Uterus (tissue), 2 donors: ENCODE results near the gene FXYD6.
A peak's percentile ranks its signal among the peaks of the same experiment; 100 is the strongest.

ENCODE experiments used
- POLR2A ChIP-seq, 2 donors: fragments of 450-650 bp; IDR thresholded peaks; one replicate each; pipeline ENCODE4 v1.6.1; 2016; ENCODE audit warnings: antibody characterized with exemption in 2 of 2, mild to moderate bottlenecking in 1 of 2, moderate library complexity in 1 of 2
- TF ChIP-seq, protein P1 (sequence below), 4 experiments: fragments of 200-600 bp in 2 of 4; fragments of 450-650 bp in 2 of 4; sonication (generic) in 2 of 4; IDR thresholded peaks; one replicate each; pipeline ENCODE4 v1.5.1; 2016 to 2019; ENCODE audit warnings: antibody characterized with exemption in 4 of 4, mild to moderate bottlenecking in 2 of 4, moderate library complexity in 1 of 4

DNA sequence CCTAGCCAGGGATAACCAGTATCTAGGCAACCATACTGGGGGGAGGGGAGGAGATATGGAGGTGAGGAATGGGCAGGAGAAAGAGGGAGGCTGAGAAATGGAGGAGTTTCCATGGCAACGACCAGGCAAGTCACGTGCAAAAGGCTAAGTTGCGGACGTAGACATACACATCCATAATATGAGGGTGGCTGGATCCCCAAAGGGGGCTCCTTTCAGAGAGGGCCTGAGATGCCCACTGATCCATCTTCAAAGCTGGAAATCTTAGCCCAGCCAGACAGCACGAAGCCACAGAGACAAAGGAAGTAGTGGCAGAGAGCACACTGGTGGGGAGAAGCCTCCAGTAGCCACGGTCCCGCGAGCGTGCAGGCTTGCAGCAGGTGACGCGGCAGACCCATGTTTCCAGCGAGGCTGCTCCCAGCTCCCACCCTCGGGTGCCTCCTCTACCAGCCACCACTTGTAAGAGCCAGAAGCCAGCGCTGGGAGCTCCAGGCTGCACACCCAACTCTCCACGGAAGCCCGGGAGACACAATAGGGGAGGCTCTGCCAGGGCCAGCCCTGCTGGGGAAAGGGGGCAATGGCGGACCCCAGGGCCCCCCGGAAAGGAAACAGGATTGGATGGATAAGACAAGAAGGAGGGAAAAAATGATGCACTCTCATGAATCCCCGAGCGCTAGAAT is 938 bp downstream of the FXYD6 start:
- TF ChIP-seq, protein P1, sequence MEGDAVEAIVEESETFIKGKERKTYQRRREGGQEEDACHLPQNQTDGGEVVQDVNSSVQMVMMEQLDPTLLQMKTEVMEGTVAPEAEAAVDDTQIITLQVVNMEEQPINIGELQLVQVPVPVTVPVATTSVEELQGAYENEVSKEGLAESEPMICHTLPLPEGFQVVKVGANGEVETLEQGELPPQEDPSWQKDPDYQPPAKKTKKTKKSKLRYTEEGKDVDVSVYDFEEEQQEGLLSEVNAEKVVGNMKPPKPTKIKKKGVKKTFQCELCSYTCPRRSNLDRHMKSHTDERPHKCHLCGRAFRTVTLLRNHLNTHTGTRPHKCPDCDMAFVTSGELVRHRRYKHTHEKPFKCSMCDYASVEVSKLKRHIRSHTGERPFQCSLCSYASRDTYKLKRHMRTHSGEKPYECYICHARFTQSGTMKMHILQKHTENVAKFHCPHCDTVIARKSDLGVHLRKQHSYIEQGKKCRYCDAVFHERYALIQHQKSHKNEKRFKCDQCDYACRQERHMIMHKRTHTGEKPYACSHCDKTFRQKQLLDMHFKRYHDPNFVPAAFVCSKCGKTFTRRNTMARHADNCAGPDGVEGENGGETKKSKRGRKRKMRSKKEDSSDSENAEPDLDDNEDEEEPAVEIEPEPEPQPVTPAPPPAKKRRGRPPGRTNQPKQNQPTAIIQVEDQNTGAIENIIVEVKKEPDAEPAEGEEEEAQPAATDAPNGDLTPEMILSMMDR (IDR thresholded peaks at IDR 0.05), result peak in 1 of 4 experiments; percentile 15
- TF ChIP-seq POLR2A (IDR thresholded peaks at IDR 0.05), result no peak
